ENCODE results near the gene BRICD5.
"Not testable (repeated sequence)": the region's sequence is repeated elsewhere in the genome, so short reads cannot be mapped to it uniquely, and the experiment has no call there.

BRICD5 gene

GRCh38 chr16:2210386-2211365 is at the start of gene BRICD5:
Gene BRICD5 (minus strand): TSS chr16:2210863. CDS start chr16:2210833, 30 bp downstream.
- DNase-seq (ENCODE audit: low read depth), result no peak

GRCh38 chr16:2260250-2260649 is 49.6 kb upstream of the BRICD5 start:
- DNase-seq (ENCODE audit: low read depth), result no peak

- DNase-seq (ENCODE audit: low read depth), result not testable (repeated sequence)
Measured at GRCh38 chr16:2258530-2258929, 47.9 kb upstream of the BRICD5 start.

- DNase-seq (ENCODE audit: low read depth), result no peak
Measured at GRCh38 chr16:2257726-2258125, 47.1 kb upstream of the BRICD5 start.

GRCh38 chr16:2256531-2257140 is 46.0 kb upstream of the BRICD5 start:
- no peak for DNase-seq (ENCODE audit: low read depth)

- no peak for DNase-seq (ENCODE audit: low read depth)
Measured at GRCh38 chr16:2253293-2253692, 42.6 kb upstream of the BRICD5 start.

- no peak for DNase-seq (ENCODE audit: low read depth)
Measured at GRCh38 chr16:2252806-2253148, 42.1 kb upstream of the BRICD5 start.

GRCh38 chr16:2251296-2252111 is 40.8 kb upstream of the BRICD5 start, which contains the start of gene ECI1:
Gene ECI1 (minus strand): TSS chr16:2251587. CDS start chr16:2251566, 21 bp downstream.
- DNase-seq (ENCODE audit: low read depth), result peak; percentile 91

- DNase-seq (ENCODE audit: low read depth), result no peak
Measured at GRCh38 chr16:2250652-2251295, 40.1 kb upstream of the BRICD5 start.

GRCh38 chr16:2246301-2246885 is 35.7 kb upstream of the BRICD5 start:
- DNase-seq (ENCODE audit: low read depth), result no peak

- DNase-seq (ENCODE audit: low read depth), result no peak
Measured at GRCh38 chr16:2244926-2245795, 34.5 kb upstream of the BRICD5 start.

- no peak for DNase-seq (ENCODE audit: low read depth)
Measured at GRCh38 chr16:2244301-2244700, 33.6 kb upstream of the BRICD5 start.

GRCh38 chr16:2243781-2244180 is 33.1 kb upstream of the BRICD5 start:
- no peak for DNase-seq (ENCODE audit: low read depth)

- DNase-seq (ENCODE audit: low read depth), result no peak
Measured at GRCh38 chr16:2243031-2243528, 32.4 kb upstream of the BRICD5 start.

GRCh38 chr16:2242598-2242997 is 31.9 kb upstream of the BRICD5 start:
- DNase-seq (ENCODE audit: low read depth), result no peak

GRCh38 chr16:2240331-2240730 is 29.7 kb upstream of the BRICD5 start:
- DNase-seq (ENCODE audit: low read depth), result not testable (repeated sequence)

GRCh38 chr16:2238838-2239675 is 28.4 kb upstream of the BRICD5 start:
- no peak for DNase-seq (ENCODE audit: low read depth)

- DNase-seq (ENCODE audit: low read depth), result no peak
Measured at GRCh38 chr16:2238150-2238837, 27.6 kb upstream of the BRICD5 start.

All from GM04504 (cell line).